Activated naive CD8-positive, alpha-beta T cell treated with anti-CD3 and anti-CD28 coated beads, Interleukin-2, amount 10 ng/mL, durations not matched to agents 7 days and 5 days (primary cell): Measurements from ENCODE around the gene ALPK1. TPM values are rescaled to one million over a fixed set of nuclear protein-coding genes. Genes with fewer than 3 reads are reported as not detected.
A peak's percentile ranks its signal among the peaks of the same experiment; 100 is the strongest.

Source experiments
- ATAC-seq: fragments of 150-1000 bp; cut with Tn5 transposase; one replicate; pipeline ENCODE4 v1.10.0; 2021; ENCODE audit warnings: low read depth, moderate library complexity
- POLR2A ChIA-PET: fragments of 350-600 bp; sonication (Branson Sonifier 250); formaldehyde crosslinking; loops from one replicate; lab custom pipeline; 2021; ENCODE audit warnings: antibody characterized with exemption; lab: Charles Lee
- DNase-seq: peaks from one replicate; pipeline ENCODE4 v3.0.0; 2021
- H3K27ac Mint-ChIP-seq: one replicate; pipeline ENCODE4 v1.8.0; 2022; ENCODE audit warnings: mild to moderate bottlenecking, mixed read lengths
- H3K27me3 Mint-ChIP-seq: one replicate; pipeline ENCODE4 v1.8.0; 2022; ENCODE audit warnings: mild to moderate bottlenecking, moderate library complexity, mixed read lengths
- H3K36me3 Mint-ChIP-seq: one replicate; pipeline ENCODE4 v1.8.0; 2021; ENCODE audit warnings: mild to moderate bottlenecking, mixed read lengths
- H3K4me1 Mint-ChIP-seq: one replicate; pipeline ENCODE4 v1.8.0; 2021; ENCODE audit warnings: mixed read lengths
- H3K4me3 Mint-ChIP-seq: one replicate; pipeline ENCODE4 v1.8.0; 2022; ENCODE audit warnings: mild to moderate bottlenecking, moderate library complexity, mixed read lengths
- H3K9me3 Mint-ChIP-seq: one replicate; pipeline ENCODE4 v1.8.0; 2021; ENCODE audit warnings: mixed read lengths
- total RNA-seq, 2 experiments: library from RNA; stranded (reverse); gene quantifications; one replicate each; pipeline ENCODE4 v1.2.3, GENCODE V29; 2021

Gene ALPK1
- total RNA-seq, 2 experiments from 2014 or later, result 20.9 to 26.0 TPM

DNA sequence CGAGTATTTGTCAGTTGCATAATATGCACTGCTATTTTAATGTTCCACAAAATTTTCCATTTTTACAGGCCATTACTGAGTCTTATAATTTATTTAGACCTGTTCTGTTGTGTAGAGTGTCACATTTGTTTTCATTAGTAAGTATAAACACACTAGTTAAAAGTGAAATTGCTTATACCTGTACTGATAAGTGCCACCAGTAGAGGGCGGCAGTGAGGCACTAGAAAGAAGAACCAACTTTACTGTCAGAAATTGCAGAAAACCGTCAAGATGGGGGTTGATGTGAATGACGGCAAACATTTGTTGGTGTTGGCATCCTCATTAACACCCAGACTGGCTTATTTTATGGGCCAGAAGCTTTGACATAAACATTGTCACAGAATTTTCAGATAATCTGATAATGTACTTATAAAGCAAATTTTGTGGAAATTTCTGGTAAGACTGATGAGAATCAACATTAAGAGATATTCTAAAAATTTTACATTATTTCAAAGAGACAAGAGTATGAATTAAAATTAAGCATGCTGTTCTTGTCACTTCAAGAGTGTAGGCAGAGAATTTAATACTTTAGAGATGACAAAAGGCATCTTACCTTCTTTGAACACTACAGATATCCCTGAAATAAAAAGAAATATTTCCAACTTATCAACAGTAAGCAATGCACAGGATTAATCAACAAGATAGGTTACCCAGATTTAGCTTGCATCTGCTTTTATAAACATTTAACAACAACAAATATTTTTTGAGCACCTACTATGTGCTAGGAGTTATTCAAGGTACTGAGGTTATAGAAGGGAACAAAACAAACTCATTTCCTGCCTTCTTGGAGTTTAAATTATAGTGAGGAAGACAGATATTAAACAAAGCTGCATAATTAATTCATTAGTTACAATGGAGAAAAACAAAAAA, 24.9 kb downstream of the ALPK1 start:
- no peak overlapping the region for H3K4me3 Mint-ChIP-seq
- peaks cover 16% of the 10 kb centered on the region for H3K4me1 Mint-ChIP-seq
- POLR2A ChIA-PET, result no interaction called here
- DNase-seq, result peak; percentile 68
- ATAC-seq, result peak; percentile 70
- H3K36me3 Mint-ChIP-seq, result peaks cover 14% of the 10 kb centered on the region
- H3K27me3 Mint-ChIP-seq, result no peaks in the 10 kb centered on the region
- H3K9me3 Mint-ChIP-seq, result no peaks in the 10 kb centered on the region
- no peak overlapping the region for H3K27ac Mint-ChIP-seq

GRCh38 chr4:112322866-112323265, 25.7 kb downstream of the ALPK1 start:
- Mint-ChIP-seq H3K27ac (no peak overlapping the region), H3K36me3 (peaks cover 9% of the 10 kb centered on the region), H3K27me3 (no peaks in the 10 kb centered on the region), H3K9me3 (no peaks in the 10 kb centered on the region), H3K4me1 (peaks cover 17% of the 10 kb centered on the region), H3K4me3 (no peak overlapping the region)
- no peak for DNase-seq
- ATAC-seq, result no peak
- POLR2A ChIA-PET, result no interaction called here

DNA sequence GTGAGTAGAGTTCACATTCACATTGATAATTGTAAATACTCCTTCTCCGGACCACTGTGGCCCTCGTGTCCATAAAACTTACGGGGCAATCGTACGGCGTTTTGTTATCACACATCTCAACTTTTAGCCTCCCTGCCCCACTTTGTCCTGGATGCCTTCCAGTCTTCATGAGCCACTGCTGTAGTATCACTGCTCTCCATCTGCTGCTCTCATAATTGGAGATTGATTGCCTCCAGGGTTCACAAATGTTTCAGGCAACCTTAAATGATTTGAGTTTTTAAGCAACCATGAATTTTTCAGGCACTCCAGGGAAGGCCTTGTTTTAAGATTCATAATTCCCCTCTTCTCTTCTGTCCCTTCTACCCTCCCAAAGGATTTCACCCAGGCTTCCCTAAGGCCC, 28.4 kb downstream of the ALPK1 start:
- DNase-seq (no peak), ATAC-seq (no peak)
- Mint-ChIP-seq H3K9me3 (no peaks in the 10 kb centered on the region), H3K4me1 (peaks cover 13% of the 10 kb centered on the region), H3K4me3 (no peak overlapping the region), H3K27ac (no peak overlapping the region), H3K36me3 (peaks cover 4% of the 10 kb centered on the region), H3K27me3 (no peaks in the 10 kb centered on the region)
- POLR2A ChIA-PET, result no interaction called here

DNA sequence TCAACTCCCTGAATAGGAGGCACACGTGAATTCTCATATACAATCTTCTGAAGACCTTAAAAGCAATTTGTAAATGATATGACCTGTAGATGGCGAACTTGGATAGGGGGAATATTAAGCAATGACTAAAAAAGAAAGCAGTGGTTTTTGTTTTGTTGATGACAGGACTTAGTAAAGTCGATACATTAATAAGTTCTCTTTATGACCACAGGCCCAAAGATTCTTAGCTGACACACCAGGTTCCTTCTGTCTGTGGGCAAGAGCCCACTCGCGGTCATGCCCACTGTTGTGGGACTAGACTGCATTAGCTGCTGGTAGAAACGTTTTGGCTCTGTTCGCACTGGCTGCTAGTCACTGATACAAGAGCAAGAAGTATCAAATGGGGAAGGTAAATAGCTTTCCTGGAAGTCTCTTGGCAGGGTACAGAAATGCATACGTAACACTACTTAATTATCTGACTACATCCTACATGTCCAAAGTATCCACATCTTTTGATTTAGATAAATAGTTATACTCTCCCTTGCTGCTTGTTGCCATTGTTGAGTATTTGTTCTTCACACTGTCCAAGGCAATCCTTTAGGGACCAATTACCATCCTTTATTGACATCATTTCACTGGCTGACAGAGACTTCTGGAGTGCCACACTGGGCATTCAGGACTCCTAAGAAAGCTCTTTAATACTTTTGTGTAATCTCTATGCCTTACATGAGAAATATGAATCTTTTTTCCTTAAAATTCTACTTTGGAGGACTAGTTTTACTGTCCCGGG, 31.0 kb downstream of the ALPK1 start:
- DNase-seq, result no peak

GRCh38 chr4:112328734-112329130, 31.6 kb downstream of the ALPK1 start:
- H3K4me1 Mint-ChIP-seq, result peaks cover 6% of the 10 kb centered on the region
- no peaks in the 10 kb centered on the region for H3K9me3 Mint-ChIP-seq
- H3K27ac Mint-ChIP-seq, result no peak overlapping the region
- H3K36me3 Mint-ChIP-seq, result peaks cover 11% of the 10 kb centered on the region
- no peaks in the 10 kb centered on the region for H3K27me3 Mint-ChIP-seq
- DNase-seq (no peak), ATAC-seq (no peak)
- POLR2A ChIA-PET, result no interaction called here
- no peak overlapping the region for H3K4me3 Mint-ChIP-seq

More for the DNA sequence above, 31.0 kb downstream of the ALPK1 start:
- H3K27ac Mint-ChIP-seq, result no peak overlapping the region
- no peak for ATAC-seq
- POLR2A ChIA-PET, result no interaction called here
- no peaks in the 10 kb centered on the region for H3K9me3 Mint-ChIP-seq
- H3K36me3 Mint-ChIP-seq, result peaks cover 8% of the 10 kb centered on the region
- no peak overlapping the region for H3K4me3 Mint-ChIP-seq
- peaks cover 6% of the 10 kb centered on the region for H3K4me1 Mint-ChIP-seq
- no peaks in the 10 kb centered on the region for H3K27me3 Mint-ChIP-seq

DNA sequence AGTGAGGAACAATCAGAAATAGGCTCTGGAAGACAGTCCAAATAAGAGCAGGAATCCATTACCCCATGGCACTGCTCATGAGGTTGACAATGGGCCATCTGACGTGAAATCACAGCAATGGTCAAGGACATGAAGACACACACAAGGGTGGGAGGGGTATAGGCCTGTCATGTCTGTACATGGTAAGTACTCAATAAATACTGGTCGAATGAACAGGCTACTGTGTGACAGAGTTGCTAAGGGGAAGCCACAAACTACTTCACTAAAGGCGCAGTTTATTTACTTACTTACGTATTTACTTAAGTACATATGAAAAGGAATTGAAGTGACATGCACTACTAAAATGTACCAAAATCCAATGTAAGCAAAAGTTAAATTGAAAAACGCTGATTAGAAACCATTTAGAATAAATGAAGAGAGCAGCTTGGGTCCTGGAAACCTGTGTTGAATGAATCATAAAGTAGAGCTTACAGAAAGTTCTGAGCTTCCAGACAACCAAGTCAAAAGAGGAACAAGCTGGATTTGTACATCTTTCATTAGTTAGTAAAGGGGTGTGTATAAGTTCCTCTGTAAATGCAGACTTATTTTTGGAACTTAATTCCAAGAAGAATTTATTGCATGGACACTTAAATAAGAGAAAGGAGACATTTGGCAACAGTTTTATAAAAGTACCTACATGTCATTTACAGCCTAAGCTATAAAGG, 32.7 kb downstream of the ALPK1 start:
- H3K4me1 Mint-ChIP-seq, result peaks cover 6% of the 10 kb centered on the region
- no peak overlapping the region for H3K27ac Mint-ChIP-seq
- H3K4me3 Mint-ChIP-seq, result no peak overlapping the region
- no peaks in the 10 kb centered on the region for H3K9me3 Mint-ChIP-seq
- peaks cover 11% of the 10 kb centered on the region for H3K36me3 Mint-ChIP-seq
- DNase-seq, result no peak
- ATAC-seq, result no peak
- POLR2A ChIA-PET, result no interaction called here
- H3K27me3 Mint-ChIP-seq, result no peaks in the 10 kb centered on the region

DNA sequence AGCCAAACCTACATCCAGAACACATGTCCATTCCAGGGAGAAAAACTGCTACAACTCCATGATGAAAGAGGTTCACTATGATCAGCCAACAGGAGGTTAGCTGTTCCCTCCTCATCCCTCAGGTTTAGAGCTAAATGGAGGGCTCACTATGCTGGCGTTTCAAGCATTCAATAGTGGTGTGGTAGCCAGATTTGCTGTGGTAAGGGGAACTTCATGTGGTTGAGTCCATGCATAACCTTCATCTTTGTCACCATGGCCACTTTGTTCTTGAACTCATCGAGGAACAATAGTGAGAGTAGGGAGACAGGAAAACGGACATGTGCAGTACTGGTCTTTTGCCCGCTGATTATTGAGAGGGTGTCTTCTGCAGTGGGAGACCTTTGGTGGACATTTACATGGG, 33.8 kb downstream of the ALPK1 start:
- peaks cover 19% of the 10 kb centered on the region for H3K36me3 Mint-ChIP-seq
- DNase-seq, result no peak
- ATAC-seq, result no peak
- no peaks in the 10 kb centered on the region for H3K9me3 Mint-ChIP-seq
- H3K27ac Mint-ChIP-seq, result no peak overlapping the region
- no peak overlapping the region for H3K4me3 Mint-ChIP-seq
- no peaks in the 10 kb centered on the region for H3K27me3 Mint-ChIP-seq
- POLR2A ChIA-PET, result interaction anchor here (0.7 kb wide), 1 partner anchor 22 kb away, joined by 3 read pairs; no protein-coding TSS in a partner anchor
- H3K4me1 Mint-ChIP-seq, result peaks cover 6% of the 10 kb centered on the region

DNA sequence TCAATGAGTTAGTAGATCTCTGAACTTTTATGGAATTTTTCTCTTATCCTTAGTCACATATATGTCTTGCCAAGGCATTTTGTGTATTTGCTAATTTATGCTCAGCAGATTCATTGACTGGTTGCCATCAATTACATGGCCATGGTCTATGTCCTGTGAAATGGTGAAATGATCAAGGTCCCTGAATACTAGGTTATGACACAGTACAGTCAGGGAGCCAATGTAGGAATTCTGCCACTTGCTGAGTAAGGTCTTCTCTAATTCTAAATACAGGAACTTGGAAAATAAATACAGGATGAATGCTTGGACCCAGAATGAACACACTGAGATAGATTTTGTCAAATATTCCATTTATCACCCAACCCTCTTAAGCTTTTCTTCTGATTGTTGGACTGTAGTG, 35.2 kb downstream of the ALPK1 start:
- no peak overlapping the region for H3K27ac Mint-ChIP-seq
- no peaks in the 10 kb centered on the region for H3K9me3 Mint-ChIP-seq
- no peak overlapping the region for H3K4me3 Mint-ChIP-seq
- H3K36me3 Mint-ChIP-seq, result peaks cover 21% of the 10 kb centered on the region
- peaks cover 6% of the 10 kb centered on the region for H3K4me1 Mint-ChIP-seq
- POLR2A ChIA-PET, result no interaction called here
- ATAC-seq (no peak), DNase-seq (no peak)
- H3K27me3 Mint-ChIP-seq, result no peaks in the 10 kb centered on the region

DNA sequence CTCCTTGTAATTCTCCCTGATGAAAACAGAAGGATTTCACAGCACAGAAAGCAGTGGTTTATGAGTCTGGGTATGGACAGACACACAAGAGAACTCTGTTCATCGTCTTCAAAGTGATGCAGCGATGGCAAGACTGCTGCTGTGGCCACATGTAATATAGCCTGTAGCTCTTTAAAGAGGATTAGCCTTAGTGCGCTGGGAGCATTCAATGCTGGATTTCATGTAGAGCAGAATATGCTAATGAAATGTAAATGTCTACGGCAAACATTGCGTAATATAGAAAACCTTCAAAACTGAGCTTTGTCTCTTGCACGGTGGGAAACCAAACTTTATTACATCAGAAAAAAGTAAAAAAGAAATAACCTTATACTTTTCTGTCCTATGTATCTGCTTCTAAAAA, 42.9 kb downstream of the ALPK1 start:
- Mint-ChIP-seq H3K4me1 (peaks cover 2% of the 10 kb centered on the region), H3K4me3 (no peak overlapping the region), H3K9me3 (no peaks in the 10 kb centered on the region), H3K36me3 (peaks cover 15% of the 10 kb centered on the region), H3K27me3 (no peaks in the 10 kb centered on the region), H3K27ac (no peak overlapping the region)
- no peak for ATAC-seq
- POLR2A ChIA-PET, result no interaction called here
- DNase-seq, result no peak

DNA sequence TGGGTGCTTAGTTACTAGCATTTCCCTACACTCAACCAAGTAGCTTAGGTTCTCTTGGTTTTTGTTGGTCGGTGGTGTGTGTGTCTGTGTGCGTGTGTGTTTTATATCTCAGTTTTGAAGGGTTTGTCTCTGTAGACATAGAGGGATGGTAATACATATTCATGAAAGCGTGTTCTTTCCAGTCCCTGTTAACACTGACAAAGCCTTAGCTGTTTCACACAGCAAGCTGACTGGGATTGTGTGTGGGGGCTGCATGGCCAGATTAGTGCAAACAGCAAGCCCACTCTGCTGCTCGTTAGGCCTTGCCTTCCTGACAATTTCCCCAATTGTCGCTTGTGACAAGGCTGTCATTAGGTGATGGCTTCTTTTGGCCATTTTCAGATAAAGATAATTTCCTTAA, 43.9 kb downstream of the ALPK1 start:
- no peak overlapping the region for H3K27ac Mint-ChIP-seq
- H3K36me3 Mint-ChIP-seq, result peaks cover 7% of the 10 kb centered on the region
- peaks cover 2% of the 10 kb centered on the region for H3K4me1 Mint-ChIP-seq
- H3K9me3 Mint-ChIP-seq, result no peaks in the 10 kb centered on the region
- DNase-seq (no peak), ATAC-seq (no peak)
- H3K27me3 Mint-ChIP-seq, result no peaks in the 10 kb centered on the region
- no peak overlapping the region for H3K4me3 Mint-ChIP-seq
- POLR2A ChIA-PET, result no interaction called here

DNA sequence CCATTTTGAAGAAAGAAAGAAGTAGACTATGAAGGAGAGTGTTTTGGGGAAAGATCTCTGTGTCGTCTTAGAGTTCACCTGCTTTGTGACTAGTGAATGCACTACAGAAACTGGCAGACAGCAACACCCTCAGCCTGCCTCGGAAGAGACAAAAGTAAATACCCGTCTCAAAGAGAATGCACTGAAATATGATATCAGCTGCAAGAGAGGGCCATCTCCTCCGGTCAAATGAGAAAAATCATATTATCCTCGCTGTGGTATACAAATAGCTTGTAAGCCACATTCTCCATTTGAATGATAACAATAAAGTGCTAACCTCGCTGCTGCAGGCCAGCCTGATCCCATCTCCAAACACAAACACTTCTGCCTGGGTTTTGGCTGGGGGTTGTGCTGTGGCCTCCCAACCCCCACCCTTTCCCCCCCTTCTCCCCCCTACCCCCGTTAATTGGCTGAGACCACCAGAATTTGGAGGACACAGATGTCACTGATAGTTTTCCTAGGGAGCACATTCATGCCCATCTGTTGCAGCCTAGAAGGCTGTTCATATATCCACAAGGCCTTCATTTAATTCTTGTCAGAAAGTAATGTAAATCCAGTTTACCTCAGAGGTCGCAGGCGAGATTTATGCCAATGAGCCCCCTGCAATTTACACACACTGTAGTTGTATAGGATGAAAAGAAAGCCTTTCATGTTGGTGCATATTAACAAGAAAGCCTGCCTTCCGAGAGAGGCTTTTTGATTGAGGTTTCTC, 46.3 kb downstream of the ALPK1 start:
- peaks cover 2% of the 10 kb centered on the region for H3K4me1 Mint-ChIP-seq
- H3K36me3 Mint-ChIP-seq, result peaks cover 7% of the 10 kb centered on the region
- H3K27me3 Mint-ChIP-seq, result no peaks in the 10 kb centered on the region
- POLR2A ChIA-PET, result no interaction called here
- DNase-seq (no peak), ATAC-seq (no peak)
- no peak overlapping the region for H3K4me3 Mint-ChIP-seq
- H3K27ac Mint-ChIP-seq, result no peak overlapping the region
- H3K9me3 Mint-ChIP-seq, result no peaks in the 10 kb centered on the region

DNA sequence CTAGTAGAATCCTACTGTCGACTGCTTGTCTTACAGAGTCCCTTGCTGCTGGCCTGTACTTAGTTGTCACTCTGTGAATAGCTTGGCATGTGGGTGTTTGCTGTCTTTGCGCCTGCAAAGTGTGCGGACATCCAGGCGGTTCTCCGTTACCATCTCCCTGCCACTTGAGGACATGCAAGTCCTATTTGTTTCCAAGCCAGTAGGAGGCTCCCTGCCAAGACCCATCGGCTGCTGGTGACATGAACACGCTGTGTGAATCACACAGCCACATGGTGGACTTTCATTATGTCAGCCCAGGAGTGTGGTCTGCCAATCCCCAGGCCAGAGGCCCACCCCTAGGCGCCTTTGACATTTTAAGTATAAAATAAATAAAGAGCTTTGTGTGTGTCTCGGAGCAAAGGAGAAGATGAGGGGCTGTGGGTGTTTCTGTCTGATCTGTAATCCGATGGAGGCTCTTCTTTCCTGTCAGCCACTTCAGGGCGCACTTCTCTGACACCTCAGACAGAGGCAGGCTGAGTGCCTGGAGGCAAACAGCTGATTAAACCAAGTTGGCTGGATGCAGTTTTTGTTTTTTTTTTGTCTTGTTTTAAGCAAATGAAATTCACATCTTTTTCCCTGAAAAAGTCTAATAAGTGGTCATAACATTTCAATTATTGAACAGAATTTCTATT, 51.5 kb downstream of the ALPK1 start:
- ATAC-seq (no peak), DNase-seq (no peak)
- Mint-ChIP-seq H3K27ac (no peak overlapping the region), H3K36me3 (peaks cover 10% of the 10 kb centered on the region), H3K27me3 (no peaks in the 10 kb centered on the region), H3K4me3 (no peak overlapping the region), H3K4me1 (no peaks in the 10 kb centered on the region), H3K9me3 (no peaks in the 10 kb centered on the region)
- POLR2A ChIA-PET, result no interaction called here
